Hepatocyte (in vitro differentiated cells): ENCODE measurements around the gene PTGER3.

Source experiments
- CTCF ChIP-seq: fragments of 200-600 bp; sonication (generic); IDR thresholded peaks from 2 replicates; pipeline ENCODE4 v1.5.1; 2016; ENCODE audit warnings: antibody characterized with exemption, mild to moderate bottlenecking; ENCODE audit not compliant: poor library complexity
- EZH2 ChIP-seq: fragments of 200-600 bp; sonication (generic); IDR thresholded peaks from 2 replicates; pipeline ENCODE4 v1.6.1; 2016; ENCODE audit warnings: antibody characterized with exemption, mild to moderate bottlenecking, borderline replicate concordance
- EZH2phosphoT487 ChIP-seq: fragments of 200-600 bp; sonication (generic); IDR thresholded peaks from one replicate; pipeline ENCODE4 v1.6.1; 2018; ENCODE audit warnings: antibody characterized with exemption, mild to moderate bottlenecking, low read depth, moderate library complexity; ENCODE audit not compliant: unreplicated experiment, severe bottlenecking

- TF ChIP-seq CTCF, result no peak
- TF ChIP-seq EZH2, result no peak
- no peak for TF ChIP-seq EZH2phosphoT487
Observed at GRCh38 chr1:71023515-71023914, 24.1 kb downstream of the PTGER3 start.
